BLaER1 (cell line): ENCODE data around the gene TPR.

Source experiments
- H3K27ac ChIP-seq: shearing (Covaris generic); formaldehyde crosslinking; 2 replicates; pipeline ENCODE4 v1.8.1; 2022
- H3K27me3 ChIP-seq: shearing (Covaris generic); formaldehyde crosslinking; 2 replicates; pipeline ENCODE4 v1.8.1; 2022
- H3K36me3 ChIP-seq: shearing (Covaris generic); formaldehyde crosslinking; 2 replicates; pipeline ENCODE4 v1.8.1; 2022
- H3K4me1 ChIP-seq: shearing (Covaris generic); formaldehyde crosslinking; 2 replicates; pipeline ENCODE4 v1.8.1; 2022
- H3K4me2 ChIP-seq: shearing (Covaris generic); formaldehyde crosslinking; 2 replicates; pipeline ENCODE4 v1.8.1; 2022
- H3K4me3 ChIP-seq: shearing (Covaris generic); formaldehyde crosslinking; 2 replicates; pipeline ENCODE4 v1.8.1; 2022
- H3K9ac ChIP-seq: shearing (Covaris generic); formaldehyde crosslinking; 2 replicates; pipeline ENCODE4 v1.8.1; 2022
- H3K9me3 ChIP-seq: shearing (Covaris generic); formaldehyde crosslinking; 2 replicates; pipeline ENCODE4 v1.8.1; 2022
- H4K20me1 ChIP-seq: shearing (Covaris generic); formaldehyde crosslinking; 2 replicates; pipeline ENCODE4 v1.8.1; 2022
- Cebpa-rat ChIP-seq: shearing (Covaris generic); IDR thresholded peaks from 2 replicates; pipeline ENCODE4 v1.8.1; 2022

Gene TPR

GRCh38 chr1:186291271-186291670 lies 83.8 kb downstream of the TPR start:
- Histone ChIP-seq H3K9ac (no peak overlapping the region), H3K4me2 (no peak overlapping the region), H4K20me1 (no peaks in the 10 kb centered on the region), H3K27me3 (no peaks in the 10 kb centered on the region), H3K36me3 (no peaks in the 10 kb centered on the region), H3K9me3 (no peaks in the 10 kb centered on the region), H3K27ac (no peak overlapping the region), H3K4me3 (no peak overlapping the region), H3K4me1 (no peaks in the 10 kb centered on the region)
- no peak for TF ChIP-seq Cebpa-rat

GRCh38 chr1:186289943-186290545 lies 85.0 kb downstream of the TPR start:
- Histone ChIP-seq H3K4me3 (no peak overlapping the region), H3K9ac (no peak overlapping the region), H3K27ac (no peak overlapping the region), H4K20me1 (no peaks in the 10 kb centered on the region), H3K9me3 (no peaks in the 10 kb centered on the region), H3K27me3 (no peaks in the 10 kb centered on the region), H3K36me3 (no peaks in the 10 kb centered on the region), H3K4me1 (no peaks in the 10 kb centered on the region), H3K4me2 (no peak overlapping the region)
- no peak; the same call in 1 of the 2 replicates for TF ChIP-seq Cebpa-rat

- Histone ChIP-seq H3K4me1 (no peaks in the 10 kb centered on the region), H3K4me2 (no peak overlapping the region), H4K20me1 (no peaks in the 10 kb centered on the region), H3K27me3 (no peaks in the 10 kb centered on the region), H3K27ac (no peak overlapping the region), H3K36me3 (no peaks in the 10 kb centered on the region), H3K9me3 (no peaks in the 10 kb centered on the region), H3K4me3 (no peak overlapping the region), H3K9ac (no peak overlapping the region)
- no peak for TF ChIP-seq Cebpa-rat
Measured at GRCh38 chr1:186286615-186287315, 88.3 kb downstream of the TPR start.

GRCh38 chr1:186283374-186283773 lies 91.7 kb downstream of the TPR start:
- Histone ChIP-seq H3K4me3 (no peak overlapping the region), H3K9ac (no peak overlapping the region), H3K9me3 (no peaks in the 10 kb centered on the region), H3K27me3 (no peaks in the 10 kb centered on the region), H3K4me2 (no peak overlapping the region), H3K27ac (no peak overlapping the region), H3K36me3 (no peaks in the 10 kb centered on the region), H3K4me1 (no peaks in the 10 kb centered on the region), H4K20me1 (no peaks in the 10 kb centered on the region)
- TF ChIP-seq Cebpa-rat: no peak

- no peak overlapping the region for H3K4me3 ChIP-seq
- no peak overlapping the region for H3K9ac ChIP-seq
- H3K36me3 ChIP-seq: no peaks in the 10 kb centered on the region
- no peaks in the 10 kb centered on the region for H3K4me1 ChIP-seq
- H3K27me3 ChIP-seq: no peaks in the 10 kb centered on the region
- TF ChIP-seq Cebpa-rat: no peak
- no peaks in the 10 kb centered on the region for H4K20me1 ChIP-seq
- no peaks in the 10 kb centered on the region for H3K9me3 ChIP-seq
- no peak overlapping the region for H3K4me2 ChIP-seq
- no peak overlapping the region for H3K27ac ChIP-seq
Measured at GRCh38 chr1:186282466-186282865, 92.6 kb downstream of the TPR start.

GRCh38 chr1:186275822-186276221 lies 99.2 kb downstream of the TPR start:
- no peaks in the 10 kb centered on the region for H4K20me1 ChIP-seq
- H3K27ac ChIP-seq: no peak overlapping the region
- no peaks in the 10 kb centered on the region for H3K4me1 ChIP-seq
- TF ChIP-seq Cebpa-rat: no peak
- no peak overlapping the region for H3K4me3 ChIP-seq
- H3K4me2 ChIP-seq: no peak overlapping the region
- H3K36me3 ChIP-seq: no peaks in the 10 kb centered on the region
- H3K9ac ChIP-seq: no peak overlapping the region
- H3K9me3 ChIP-seq: no peaks in the 10 kb centered on the region
- no peaks in the 10 kb centered on the region for H3K27me3 ChIP-seq

GRCh38 chr1:186272486-186272885 lies 102.6 kb downstream of the TPR start:
- Histone ChIP-seq H3K4me2 (no peak overlapping the region), H3K36me3 (no peaks in the 10 kb centered on the region), H3K4me3 (no peak overlapping the region), H3K27me3 (no peaks in the 10 kb centered on the region), H4K20me1 (no peaks in the 10 kb centered on the region), H3K27ac (no peak overlapping the region), H3K9me3 (no peaks in the 10 kb centered on the region), H3K4me1 (no peaks in the 10 kb centered on the region), H3K9ac (no peak overlapping the region)
- TF ChIP-seq Cebpa-rat: no peak

GRCh38 chr1:186271032-186271431 lies 104.0 kb downstream of the TPR start:
- TF ChIP-seq Cebpa-rat: no peak
- H3K9ac ChIP-seq: no peak overlapping the region

More at GRCh38 chr1:186271032-186271431, 104.0 kb downstream of the TPR start:
- H3K27ac ChIP-seq: no peak overlapping the region
- H3K4me1 ChIP-seq: no peaks in the 10 kb centered on the region
- H3K27me3 ChIP-seq: no peaks in the 10 kb centered on the region
- no peaks in the 10 kb centered on the region for H3K36me3 ChIP-seq
- no peaks in the 10 kb centered on the region for H4K20me1 ChIP-seq
- H3K4me2 ChIP-seq: no peak overlapping the region
- no peaks in the 10 kb centered on the region for H3K9me3 ChIP-seq
- H3K4me3 ChIP-seq: no peak overlapping the region
